NCI-H1092 (cell line): ENCODE measurements around the gene MTNR1B.

Experiments
- DNase-seq: peaks from one replicate; lab custom pipeline; 2025; lab: John Stamatoyannopoulos, UW

Gene MTNR1B

GRCh38 chr11:92978271-92979111 lies 9.0 kb downstream of the MTNR1B start:
- DNase-seq: peak; percentile 99

- peak; percentile 44 for DNase-seq
These were observed 9.7 kb downstream of the MTNR1B start for GRCh38 chr11:92979176-92979575.

- no peak for DNase-seq
These were observed 10.9 kb downstream of the MTNR1B start for GRCh38 chr11:92980312-92980711.

- no peak for DNase-seq
These were observed 12.1 kb downstream of the MTNR1B start for GRCh38 chr11:92981508-92982043.

- no peak for DNase-seq
These were observed 17.1 kb downstream of the MTNR1B start for GRCh38 chr11:92986585-92986984.

- DNase-seq: no peak
These were observed 23.6 kb downstream of the MTNR1B start for GRCh38 chr11:92993004-92993403.

- no peak for DNase-seq
These were observed 31.3 kb downstream of the MTNR1B start for GRCh38 chr11:93000511-93001476.

- DNase-seq: no peak
These were observed 32.4 kb downstream of the MTNR1B start for GRCh38 chr11:93001806-93002205.

- no peak for DNase-seq
These were observed 32.9 kb downstream of the MTNR1B start for GRCh38 chr11:93002380-93002779.

- no peak for DNase-seq
These were observed 35.8 kb downstream of the MTNR1B start for GRCh38 chr11:93005239-93005638.

- no peak for DNase-seq
These were observed 44.2 kb downstream of the MTNR1B start for GRCh38 chr11:93013646-93014045.

GRCh38 chr11:93016595-93016994 lies 47.1 kb downstream of the MTNR1B start:
- DNase-seq: no peak

- DNase-seq: no peak
These were observed 48.6 kb downstream of the MTNR1B start for GRCh38 chr11:93017821-93018690.

- no peak for DNase-seq
These were observed 51.0 kb downstream of the MTNR1B start for GRCh38 chr11:93020248-93021046.

- no peak for DNase-seq
These were observed 54.9 kb downstream of the MTNR1B start for GRCh38 chr11:93024369-93024768.

GRCh38 chr11:93025558-93026255 lies 56.3 kb downstream of the MTNR1B start:
- DNase-seq: no peak

- DNase-seq: no peak
These were observed 59.6 kb downstream of the MTNR1B start for GRCh38 chr11:93028960-93029522.

GRCh38 chr11:93031386-93031785 lies 61.9 kb downstream of the MTNR1B start:
- no peak for DNase-seq
